OCI-LY7 (cell line): ENCODE data around the gene CNPPD1. TPM values are rescaled to one million over a fixed set of nuclear protein-coding genes. Genes with fewer than 3 reads are reported as not detected.
A peak's percentile ranks its signal among the peaks of the same experiment; 100 is the strongest.

Experiments
- BruUV-seq: library from RNA; stranded (reverse); fragments of 400-500 nt; replicated peaks from 2 replicates; lab custom pipeline; 2021; lab: Mats Ljungman, UMichigan
- CTCF ChIA-PET: fragments of 300-600 bp; sonication (Branson Sonifier 250); formaldehyde crosslinking; loops from one replicate; lab custom pipeline; 2022; ENCODE audit warnings: antibody characterized with exemption; ENCODE audit not compliant: unreplicated experiment; lab: Charles Lee
- POLR2A ChIA-PET: fragments of 300-600 bp; sonication (Branson Sonifier 250); formaldehyde crosslinking; loops from one replicate; lab custom pipeline; 2022; ENCODE audit warnings: antibody characterized with exemption; lab: Charles Lee
- DNase-seq: peaks from one replicate; pipeline ENCODE4 v3.0.0-alpha.2; 2015; ENCODE audit warnings: low spot score
- H2AFZ ChIP-seq: fragments of 200-600 bp; sonication (generic), shearing (Covaris generic); 2 replicates; pipeline ENCODE4 v1.6.1; 2014; ENCODE audit warnings: mild to moderate bottlenecking, antibody characterized with exemption, low read length, moderate library complexity
- H3K27ac ChIP-seq: fragments of 200-600 bp; sonication (generic); 2 replicates; pipeline ENCODE4 v1.5.1; 2014; ENCODE audit warnings: mixed run types, low read depth, mild to moderate bottlenecking, moderate library complexity, low read length, inconsistent platforms; ENCODE audit not compliant: poor library complexity, severe bottlenecking
- H3K36me3 ChIP-seq: fragments of 200-600 bp; sonication (generic); 2 replicates; pipeline ENCODE4 v1.6.1; 2014; ENCODE audit warnings: mild to moderate bottlenecking, antibody characterized with exemption, low read length, moderate library complexity, mixed read lengths; ENCODE audit not compliant: insufficient read depth
- H3K4me1 ChIP-seq: fragments of 200-600 bp; sonication (generic); 2 replicates; pipeline ENCODE4 v1.5.1; 2014; ENCODE audit warnings: mild to moderate bottlenecking, low read length; ENCODE audit not compliant: insufficient read depth, poor library complexity, severe bottlenecking
- H3K4me2 ChIP-seq: fragments of 200-600 bp; sonication (generic); 2 replicates; pipeline ENCODE4 v1.6.1; 2014; ENCODE audit warnings: mild to moderate bottlenecking, low read length
- H3K4me3 ChIP-seq: fragments of 200-600 bp; sonication (generic); 2 replicates; pipeline ENCODE4 v1.5.1; 2014; ENCODE audit warnings: mild to moderate bottlenecking, low read depth, low read length; ENCODE audit not compliant: poor library complexity, severe bottlenecking
- H3K79me2 ChIP-seq: fragments of 200-600 bp; sonication (generic); 2 replicates; pipeline ENCODE4 v1.6.1; 2016; ENCODE audit warnings: low read depth, mild to moderate bottlenecking, low read length, moderate library complexity, mixed read lengths; ENCODE audit not compliant: insufficient read depth
- H3K9me2 ChIP-seq: fragments of 200-600 bp; sonication (generic); 2 replicates; pipeline ENCODE4 v1.6.1; 2016; ENCODE audit warnings: mild to moderate bottlenecking, low read length, mixed read lengths; ENCODE audit not compliant: insufficient read depth
- H3K9me3 ChIP-seq: fragments of 200-600 bp; sonication (generic); 2 replicates; pipeline ENCODE4 v1.6.1; 2014; ENCODE audit warnings: mild to moderate bottlenecking, mixed run types, low read length, mixed read lengths
- H4K20me1 ChIP-seq: fragments of 200-600 bp; sonication (generic); 2 replicates; pipeline ENCODE4 v1.6.1; 2014; ENCODE audit warnings: mild to moderate bottlenecking, antibody characterized with exemption, low read length, moderate library complexity, mixed read lengths; ENCODE audit not compliant: insufficient read depth
- CTCF ChIP-seq: fragments of 200-600 bp; sonication (generic); conservative IDR thresholded peaks from 2 replicates; pipeline ENCODE4 v1.5.1; 2014; ENCODE audit warnings: mild to moderate bottlenecking, antibody characterized with exemption, low read length, moderate library complexity, mixed read lengths
- EZH2phosphoT487 ChIP-seq: fragments of 200-600 bp; sonication (generic); IDR thresholded peaks from 2 replicates; pipeline ENCODE4 v1.6.1; 2018; ENCODE audit warnings: low read depth, borderline replicate concordance, mild to moderate bottlenecking, mixed run types, antibody characterized with exemption, low read length, moderate library complexity, mixed read lengths
- intact Hi-C: fragments of 100-400 bp; cut with micrococcal nuclease; formaldehyde crosslinking; loops from one replicate; pipeline ENCODE4 v1.10.0; 2022; ENCODE audit not compliant: unreplicated experiment
- total RNA-seq, 2 experiments: library from RNA; depleted of rRNA in 1 of 2; stranded (reverse); fragments of >200 nt in 1 of 2; shearing (Covaris generic) in 1 of 2; gene quantifications; 2 replicates each; pipeline ENCODE4 v1.2.3, GENCODE V29; 2014 to 2022

Gene CNPPD1
- total RNA-seq, 2 experiments from 2014 or later: 39.2 to 68.2 TPM

GRCh38 chr2:219210886-219211362 lies 34.2 kb upstream of the CNPPD1 start:
- CTCF ChIA-PET: interaction anchor here (0.8 kb wide), 1 partner anchor 84 kb away, joined by 4 read pairs; no protein-coding TSS in a partner anchor
- TF ChIP-seq EZH2phosphoT487 (no peak), CTCF (no peak)
- DNase-seq: no peak
- Histone ChIP-seq H3K4me1 (peaks cover 13% of the 10 kb centered on the region), H3K79me2 (peaks cover 4% of the 10 kb centered on the region; the same call in 1 of the 2 replicates), H2AFZ (no peak overlapping the region), H3K9me2 (no peaks in the 10 kb centered on the region), H3K9me3 (no peaks in the 10 kb centered on the region), H3K36me3 (peaks cover 52% of the 10 kb centered on the region), H3K27ac (peak overlapping the region; percentile 13), H3K4me2 (no peak overlapping the region), H4K20me1 (no peaks in the 10 kb centered on the region), H3K4me3 (no peak overlapping the region)
- BruUV-seq: no TSS peak
- intact Hi-C loops: loop anchor here (1.0 kb wide), 1 partner anchor 51 kb away; the partner anchor contains the start of gene NHEJ1
- POLR2A ChIA-PET: interaction anchor here (0.7 kb wide), 2 partner anchors 28 to 56 kb away, joined by 5 read pairs; no protein-coding TSS in a partner anchor

DNA sequence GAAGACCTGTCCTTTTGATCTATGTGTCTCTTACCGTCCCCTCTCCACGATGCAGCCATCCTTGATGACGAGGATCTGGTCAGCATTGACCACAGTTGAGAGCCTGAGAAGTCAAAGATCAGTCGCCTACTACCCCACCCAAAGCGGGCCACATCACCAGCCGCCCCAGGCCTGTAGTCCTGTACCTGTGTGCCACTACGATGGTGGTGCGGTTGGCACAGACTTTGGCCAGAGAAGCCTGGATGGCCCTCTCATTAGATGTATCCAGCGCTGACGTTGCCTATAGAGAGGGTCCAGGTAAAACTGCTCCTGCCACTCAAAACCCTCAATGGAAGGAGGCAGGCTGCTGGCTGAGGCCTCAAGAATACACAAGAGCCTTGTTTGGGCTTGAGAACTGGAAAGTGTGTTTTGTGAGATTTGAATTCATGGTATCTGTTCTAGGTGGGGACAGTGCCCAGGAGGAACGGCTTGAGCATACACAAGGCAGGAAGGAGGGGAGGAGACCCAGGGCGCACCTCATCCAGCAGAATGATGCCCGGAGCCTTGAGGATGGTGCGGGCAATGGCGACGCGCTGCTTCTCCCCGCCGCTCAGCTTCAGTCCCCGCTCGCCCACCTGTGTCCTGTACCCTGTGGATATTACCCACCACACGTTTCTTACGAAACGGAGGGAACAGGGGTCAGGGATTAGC lies 33.6 kb upstream of the CNPPD1 start:
- H4K20me1 ChIP-seq: no peaks in the 10 kb centered on the region
- H3K27ac ChIP-seq: no peak overlapping the region
- POLR2A ChIA-PET: no interaction called here
- no peak overlapping the region for H3K4me3 ChIP-seq
- intact Hi-C loops: no loop called here
- DNase-seq: no peak
- no TSS peak for BruUV-seq
- no peak overlapping the region for H3K4me2 ChIP-seq
- peaks cover 4% of the 10 kb centered on the region; the same call in 1 of the 2 replicates for H3K79me2 ChIP-seq
- H3K36me3 ChIP-seq: peaks cover 52% of the 10 kb centered on the region
- no peaks in the 10 kb centered on the region for H3K9me2 ChIP-seq
- TF ChIP-seq CTCF (no peak), EZH2phosphoT487 (no peak)
- H2AFZ ChIP-seq: no peak overlapping the region
- CTCF ChIA-PET: no interaction called here
- H3K4me1 ChIP-seq: peaks cover 17% of the 10 kb centered on the region
- no peaks in the 10 kb centered on the region for H3K9me3 ChIP-seq
